NCI-H226 (cell line): ENCODE results near the gene LDLRAD4.

Experiments
- DNase-seq: peaks from one replicate; pipeline ENCODE4 v3.0.0-alpha.2; 2015

Gene LDLRAD4

DNA sequence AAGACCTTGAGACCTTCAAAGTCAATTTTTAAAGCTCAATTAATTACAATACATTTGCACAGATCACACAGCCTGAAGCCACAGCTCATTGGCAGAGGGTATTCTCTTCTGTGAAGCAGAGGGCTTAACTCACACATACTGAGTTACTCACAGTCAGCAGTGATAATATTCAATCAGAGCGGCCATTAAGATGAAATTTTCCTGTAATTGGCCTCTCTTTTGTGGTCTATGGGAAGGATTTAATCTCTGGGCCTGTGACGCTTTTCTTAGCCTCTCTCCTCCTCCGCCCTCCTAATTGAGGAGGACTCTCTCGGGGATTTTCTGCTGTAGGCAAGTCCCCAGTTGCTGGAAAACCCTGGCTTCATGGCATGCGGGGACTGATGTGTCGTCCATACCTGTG, 12.3 kb upstream of the LDLRAD4 start:
- no peak for DNase-seq

DNA sequence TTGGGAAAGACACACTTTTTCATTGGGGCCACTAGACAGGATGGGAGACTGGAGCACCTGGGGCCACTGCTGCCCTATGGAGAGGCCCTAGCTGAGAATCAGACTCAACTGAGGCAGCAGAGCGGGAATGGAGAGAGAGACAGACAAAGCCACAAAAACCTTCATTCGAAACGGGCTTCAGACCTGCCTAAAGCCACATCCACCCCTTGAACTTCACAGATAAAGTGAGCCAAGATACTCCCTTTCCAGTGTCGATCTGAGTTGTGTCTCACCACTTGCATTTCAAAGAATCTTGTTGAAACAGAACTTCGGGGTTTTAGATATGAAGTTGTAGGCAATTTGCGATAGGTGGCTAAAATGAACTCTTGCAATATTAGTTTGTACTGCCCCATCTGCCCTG, 11.3 kb upstream of the LDLRAD4 start:
- no peak for DNase-seq

- DNase-seq, result no peak
Measured at GRCh38 chr18:13211534-13211933, 7.0 kb upstream of the LDLRAD4 start.

DNA sequence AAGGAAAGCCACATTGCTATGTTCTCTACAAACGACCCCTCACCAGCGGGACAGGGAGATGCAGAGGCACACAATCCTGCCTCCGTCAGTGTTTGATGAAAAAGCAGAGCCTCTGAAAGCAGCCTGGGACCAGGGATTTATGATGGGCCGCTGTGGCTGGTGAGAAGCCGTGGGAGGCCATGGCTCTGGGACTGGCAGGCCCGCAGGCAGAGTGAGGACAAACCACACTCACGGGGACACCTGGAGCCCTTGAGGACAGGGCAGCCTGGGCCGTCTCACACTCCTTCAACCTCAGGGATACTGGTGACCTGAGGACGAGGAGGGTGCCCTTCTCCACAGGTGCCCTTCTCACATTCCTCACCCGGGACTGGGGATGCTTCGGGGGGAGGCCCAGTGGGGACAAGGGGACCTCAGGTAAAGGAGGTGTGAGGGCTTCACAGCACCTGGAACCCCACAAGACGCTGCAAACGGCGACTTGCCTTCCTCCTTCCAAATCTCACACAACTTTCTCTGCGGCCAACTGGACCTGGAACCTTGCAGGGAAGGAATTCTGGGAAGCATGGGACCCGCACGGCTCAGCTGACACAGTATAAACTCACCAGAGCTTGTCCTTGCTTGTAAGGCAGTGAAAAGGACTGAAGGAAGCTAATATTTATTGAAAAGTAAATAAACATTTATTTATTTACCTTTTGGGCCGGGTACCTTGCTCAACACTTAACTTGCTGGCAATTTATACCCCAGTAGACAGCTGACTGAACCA, 5.3 kb upstream of the LDLRAD4 start:
- no peak for DNase-seq

- DNase-seq, result no peak
Measured at GRCh38 chr18:13214609-13215008, 4.0 kb upstream of the LDLRAD4 start.

DNA sequence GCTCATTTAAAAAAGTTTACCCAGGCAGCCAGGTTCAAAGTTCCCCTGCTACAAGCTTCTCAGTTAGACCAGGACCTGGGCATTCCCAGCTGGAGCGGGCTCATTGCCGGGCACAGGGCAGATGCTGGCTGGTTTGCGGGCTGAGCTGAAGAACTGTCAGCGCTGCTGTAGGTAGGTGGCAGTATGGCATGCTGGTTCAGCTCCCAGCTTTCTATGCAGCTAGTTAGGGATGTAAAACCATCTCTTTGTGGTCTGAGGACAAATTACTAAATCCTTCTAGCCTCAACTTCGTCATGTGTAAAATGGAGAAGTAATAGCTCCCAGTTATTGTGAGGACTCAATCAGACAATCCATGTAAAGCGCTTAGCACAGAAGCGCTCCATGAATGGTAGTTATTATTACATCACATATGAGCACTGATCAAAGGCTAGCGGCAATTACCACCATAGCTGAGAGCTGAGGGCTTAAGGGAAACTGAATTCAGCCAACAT, 2.4 kb upstream of the LDLRAD4 start:
- peak; percentile 38 for DNase-seq

DNA sequence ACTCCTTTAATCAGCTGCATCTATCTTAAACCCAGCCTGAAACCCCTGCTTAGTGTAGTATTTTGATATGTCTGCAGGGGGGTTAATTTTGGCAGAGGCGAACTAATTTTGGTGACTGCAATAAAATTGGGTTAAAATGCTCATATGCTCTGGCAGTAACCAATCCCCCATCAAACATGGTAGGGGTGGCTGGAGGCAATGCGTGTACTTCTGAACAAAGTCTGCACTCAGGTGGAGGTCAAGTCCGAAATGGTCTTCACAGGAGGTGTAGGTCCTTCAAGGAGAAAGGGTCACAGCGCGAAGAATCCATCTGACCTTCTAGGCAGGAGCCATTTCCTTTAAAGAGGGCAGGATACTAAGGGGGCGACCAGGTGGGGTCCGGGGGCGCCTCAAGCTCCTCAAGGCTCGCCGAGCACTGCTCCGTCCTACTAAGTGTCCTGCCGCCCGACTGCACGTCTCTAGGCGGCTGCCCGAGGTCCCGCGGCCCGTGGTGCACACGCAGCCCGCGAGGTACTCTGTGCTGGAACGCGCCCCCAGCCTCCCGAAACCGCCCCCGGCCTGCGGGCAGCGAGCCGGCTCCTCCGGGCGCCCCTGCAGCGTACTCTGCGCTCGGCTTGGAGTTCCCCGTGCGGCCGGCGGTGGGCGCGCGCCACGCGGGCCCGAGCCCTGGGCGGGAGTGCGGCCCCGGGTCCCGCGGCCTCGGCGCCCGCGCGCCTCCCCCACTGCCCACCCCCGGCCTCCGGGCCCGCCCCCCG, 1.7 kb upstream of the LDLRAD4 start:
- no peak for DNase-seq

GRCh38 chr18:13217466-13217961, 1.0 kb upstream of the LDLRAD4 start:
- no peak for DNase-seq

GRCh38 chr18:13217971-13218367, 591 bp upstream of the LDLRAD4 start:
- no peak for DNase-seq

DNA sequence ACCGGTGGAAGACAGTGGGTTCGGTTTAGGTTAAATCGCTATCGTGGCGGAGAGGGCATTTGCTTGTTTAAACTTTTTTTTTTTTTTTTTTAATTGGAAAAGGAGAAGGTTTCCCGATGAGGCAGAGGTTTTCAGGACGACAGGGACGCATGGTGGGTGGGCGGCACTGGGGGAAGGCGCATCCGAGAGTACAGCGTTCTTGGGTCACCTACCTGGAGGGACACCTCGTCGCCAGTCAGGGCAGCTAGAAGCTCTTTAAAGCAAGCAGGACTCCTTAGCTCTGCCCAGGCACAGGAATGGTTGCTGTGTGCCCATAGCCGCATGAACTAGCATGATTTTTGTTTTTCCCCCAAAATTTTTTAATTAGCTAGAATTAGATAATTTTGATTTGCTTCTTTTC, 437 bp downstream of the LDLRAD4 start:
- no peak for DNase-seq

GRCh38 chr18:13219593-13220159, 1.1 kb downstream of the LDLRAD4 start:
- DNase-seq, result no peak

DNA sequence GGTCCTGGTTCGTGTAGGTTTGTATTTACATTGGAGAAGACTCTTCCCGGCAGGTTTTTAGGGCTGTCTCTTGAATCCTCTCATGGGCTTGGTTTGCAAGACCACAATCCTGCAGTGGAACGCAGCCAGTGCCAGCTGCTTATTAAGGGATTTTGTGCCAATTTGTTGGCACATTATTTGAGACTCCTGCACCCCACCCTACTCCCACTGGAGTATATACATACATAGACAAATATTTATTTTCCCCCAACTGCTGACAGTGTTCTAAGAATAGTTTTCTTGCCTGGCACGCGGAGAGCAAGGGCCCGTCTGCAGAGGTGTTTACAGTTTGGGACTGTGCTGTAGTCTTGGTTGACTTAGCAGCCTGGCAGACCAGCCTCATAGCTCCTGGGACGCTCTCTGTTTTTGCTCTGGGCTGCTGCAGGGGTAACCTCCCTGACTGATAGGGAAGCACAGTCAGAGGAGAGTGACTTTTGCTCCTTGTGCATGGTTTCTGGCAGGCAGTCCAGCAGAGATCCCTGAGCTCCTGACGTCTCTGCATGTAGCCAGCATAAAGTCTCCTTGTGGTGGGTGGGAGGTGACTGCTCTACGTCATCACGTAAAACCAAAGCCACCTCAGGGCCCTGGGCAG, 1.9 kb downstream of the LDLRAD4 start:
- no peak for DNase-seq

- DNase-seq, result no peak
Measured at GRCh38 chr18:13221869-13222855, 3.6 kb downstream of the LDLRAD4 start.

- no peak for DNase-seq
Measured at GRCh38 chr18:13222856-13223281, 4.3 kb downstream of the LDLRAD4 start.

DNA sequence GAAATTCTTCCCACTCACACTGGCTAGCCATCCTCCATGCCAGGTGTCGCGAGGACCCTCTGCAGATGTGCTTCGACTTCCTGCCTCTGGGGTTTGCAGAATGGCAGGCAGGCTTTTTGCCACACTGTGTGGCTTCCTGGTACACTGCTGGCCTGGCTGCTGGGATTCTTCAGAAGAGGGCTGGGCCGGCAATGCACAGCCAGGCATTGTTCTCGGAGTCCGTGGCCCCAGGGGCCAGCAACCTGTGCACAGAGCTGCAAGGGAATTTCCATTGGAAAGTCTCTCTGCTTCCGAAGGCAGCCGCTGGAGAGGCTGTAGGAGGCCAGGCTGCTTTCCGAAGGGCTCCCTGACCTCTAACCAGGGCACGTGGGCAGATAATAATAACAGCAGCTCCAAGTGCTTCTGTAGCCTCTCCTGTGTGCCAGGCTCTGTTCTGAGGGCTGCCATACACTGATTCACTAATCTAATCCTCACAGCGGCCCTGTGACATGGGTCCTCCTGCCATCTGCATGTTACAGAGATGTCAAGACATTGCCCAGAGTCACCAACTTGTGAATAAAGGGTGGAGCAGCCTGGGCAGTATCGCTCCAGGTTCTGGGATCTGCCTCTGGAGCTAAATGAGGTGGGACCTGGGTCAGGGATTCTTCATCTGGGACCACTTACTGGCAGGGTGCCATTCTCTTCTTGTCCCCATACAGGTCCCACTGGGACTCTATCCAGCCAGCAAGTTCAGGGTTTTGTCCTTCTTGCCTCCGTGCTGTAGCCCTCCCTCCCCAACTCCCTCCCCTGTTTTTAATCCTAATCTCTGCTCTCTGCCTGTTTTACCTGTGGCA, 5.0 kb downstream of the LDLRAD4 start:
- DNase-seq, result no peak

DNA sequence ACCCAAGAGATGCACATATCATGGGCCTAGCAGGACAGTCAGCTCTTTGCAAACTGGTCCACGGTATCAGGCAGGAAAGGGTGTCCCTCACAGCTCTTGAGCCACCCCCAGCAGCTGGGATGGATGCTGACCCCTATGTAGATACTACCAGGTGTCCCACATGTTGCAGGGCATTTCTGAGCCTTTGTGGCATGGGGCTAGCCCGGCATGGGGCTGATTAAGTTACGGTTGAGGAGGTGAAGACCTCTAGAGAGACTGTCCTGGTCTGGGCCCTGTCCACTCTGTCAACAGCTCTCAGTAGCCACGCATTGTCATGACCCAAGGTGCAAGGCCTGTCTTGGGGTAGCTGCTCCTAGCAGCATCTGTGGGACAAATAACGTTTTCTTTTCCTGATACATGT, 6.7 kb downstream of the LDLRAD4 start:
- no peak for DNase-seq

DNA sequence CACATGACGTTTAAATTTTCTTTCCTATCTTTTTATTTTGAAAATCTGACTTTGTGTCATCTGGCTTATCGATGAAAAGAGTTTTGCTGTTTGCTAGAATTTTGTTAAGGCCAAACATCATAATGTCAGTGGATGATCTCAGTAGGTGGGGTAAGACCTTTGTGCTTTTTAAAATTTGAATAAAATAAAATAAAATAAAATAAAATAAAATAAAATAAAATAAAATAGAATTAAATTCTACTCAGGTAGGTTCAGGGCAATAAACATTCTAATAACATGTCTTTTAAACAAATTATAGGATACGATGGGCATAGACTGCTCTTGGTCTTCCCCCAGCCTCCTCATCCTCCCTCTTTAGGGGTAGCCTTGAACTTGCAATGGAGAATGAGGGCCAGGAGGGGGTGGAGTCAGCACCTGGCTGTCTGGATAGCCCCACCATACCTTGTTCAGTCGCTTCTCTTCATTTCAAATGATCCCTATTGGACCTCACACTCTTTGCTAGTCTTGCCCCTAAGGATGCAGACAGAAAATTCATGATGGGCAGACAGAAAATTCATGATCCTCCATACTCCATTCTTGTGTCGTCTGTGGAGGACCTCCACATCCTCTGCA, 8.1 kb downstream of the LDLRAD4 start:
- no peak for DNase-seq

GRCh38 chr18:13227910-13228309, 9.3 kb downstream of the LDLRAD4 start:
- no peak for DNase-seq

GRCh38 chr18:13229001-13229671, 10.6 kb downstream of the LDLRAD4 start:
- no peak for DNase-seq

DNA sequence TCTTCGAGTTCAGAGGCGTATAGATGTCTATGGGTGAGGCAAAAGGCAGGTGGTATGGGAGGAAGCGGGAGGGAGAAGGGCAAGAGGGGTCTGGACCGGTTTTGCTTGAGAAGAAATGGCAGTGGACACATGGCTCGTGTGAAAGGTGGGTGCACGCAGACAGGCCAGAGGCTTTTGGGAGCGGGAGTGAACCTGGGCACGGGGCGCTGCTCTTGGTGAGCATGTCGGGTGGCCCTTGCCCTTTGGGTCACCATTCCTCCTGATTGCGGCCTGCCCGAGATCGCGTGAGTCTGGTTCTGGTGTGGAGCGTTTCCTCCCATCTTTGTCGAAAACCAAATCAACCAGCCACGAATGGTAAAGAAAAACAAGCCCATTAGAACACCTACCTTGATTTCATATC, 12.6 kb downstream of the LDLRAD4 start:
- DNase-seq, result no peak
